Stimulated activated CD4-positive, alpha-beta T cell treated with anti-CD3 and anti-CD28 coated beads, Interleukin-2, amount 100 ng/mL, for 48 hours (primary cell): ENCODE data around the gene NAALAD2.
"Not testable (repeated sequence)": the region's sequence is repeated elsewhere in the genome, so short reads cannot be mapped to it uniquely, and the experiment has no call there.

Source experiments
- DNase-seq, 2 donors: peaks; one replicate each; pipeline ENCODE4 v3.0.0-alpha.2; 2020

Gene NAALAD2

GRCh38 chr11:90134478-90135003 is at the start of gene NAALAD2:
TSS of gene NAALAD2 (plus strand) at chr11:90134663. CDS start at chr11:90134759, 96 bp downstream.
- no peak for DNase-seq

DNA sequence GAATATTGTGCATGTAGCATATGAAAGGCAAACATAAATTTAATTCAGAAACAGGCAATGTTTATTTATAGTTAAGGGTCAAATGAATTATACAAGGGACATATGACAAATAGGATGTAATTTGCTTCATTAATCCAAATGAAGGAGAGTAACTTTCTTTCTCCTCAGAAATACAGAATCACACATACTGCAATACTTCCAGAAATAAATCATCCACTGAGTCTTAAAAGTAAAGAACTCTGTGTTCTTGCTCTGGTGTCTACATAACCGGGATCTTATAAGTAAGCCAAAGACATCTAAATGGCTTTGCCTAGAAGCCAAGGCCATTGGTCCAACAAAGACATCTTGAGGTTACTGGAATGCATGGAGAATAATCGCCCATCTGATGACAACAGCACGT is 48.8 kb upstream of the NAALAD2 start, which contains the start of gene UBTFL1:
Gene UBTFL1 (plus strand): TSS at position 301 of the 400 bp plus-strand sequence. CDS start 0 bp downstream, at position 301.
- not testable (repeated sequence) for DNase-seq

- not testable (repeated sequence) for DNase-seq
Observed at GRCh38 chr11:90088731-90089130, 45.7 kb upstream of the NAALAD2 start.

DNA sequence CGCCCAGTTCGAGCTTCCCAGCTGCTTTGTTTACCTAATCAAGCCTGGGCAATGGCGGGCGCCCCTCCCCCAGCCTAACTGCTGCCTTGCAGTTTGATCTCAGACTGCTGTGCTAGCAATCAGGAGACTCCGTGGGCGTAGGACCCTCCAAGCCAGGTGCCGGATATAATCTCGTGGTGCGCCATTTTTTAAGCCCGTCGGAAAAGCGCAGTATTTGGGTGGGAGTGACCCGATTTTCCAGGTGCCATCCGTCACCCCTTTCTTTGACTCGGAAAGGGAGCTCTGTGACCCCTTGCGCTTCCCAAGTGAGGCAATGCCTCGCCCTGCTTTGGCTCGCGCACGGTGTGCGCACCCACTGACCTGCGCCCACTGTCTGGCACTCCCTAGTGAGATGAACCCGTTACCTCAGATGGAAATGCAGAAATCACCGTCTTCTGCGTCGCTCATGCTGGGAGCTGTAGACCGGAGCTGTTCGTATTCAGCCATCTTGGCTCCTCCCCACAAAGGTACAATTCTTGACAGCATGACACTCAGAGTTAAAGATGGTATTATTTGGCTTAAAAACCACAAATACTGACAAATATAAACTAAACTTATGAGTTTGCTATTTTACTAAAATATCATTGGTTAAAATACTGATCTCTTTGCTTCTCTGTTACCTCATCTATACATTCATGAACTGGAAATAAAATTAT is 39.1 kb upstream of the NAALAD2 start:
- not testable (repeated sequence) for DNase-seq

DNA sequence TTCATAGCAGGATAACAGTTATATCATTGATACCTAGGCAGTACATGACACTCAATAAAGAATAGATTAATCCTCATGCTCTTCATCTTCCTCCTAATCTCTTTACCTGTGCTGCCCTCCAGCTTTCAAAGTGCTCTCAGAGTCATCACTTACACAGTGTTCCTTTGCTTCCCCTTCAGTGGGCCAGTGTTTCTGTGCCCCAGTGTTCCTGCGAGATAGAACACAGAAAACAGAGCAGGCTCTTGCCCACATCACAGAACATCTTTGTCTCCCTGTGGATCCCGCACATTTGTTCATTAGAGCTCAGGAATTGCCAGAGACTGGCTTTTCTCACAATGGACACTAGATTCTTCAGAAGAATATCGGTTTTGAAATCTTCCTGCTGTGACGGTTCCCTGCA is 36.2 kb upstream of the NAALAD2 start:
- DNase-seq, result not testable (repeated sequence)

GRCh38 chr11:90100431-90100830 is 34.0 kb upstream of the NAALAD2 start:
- DNase-seq, result no peak

DNA sequence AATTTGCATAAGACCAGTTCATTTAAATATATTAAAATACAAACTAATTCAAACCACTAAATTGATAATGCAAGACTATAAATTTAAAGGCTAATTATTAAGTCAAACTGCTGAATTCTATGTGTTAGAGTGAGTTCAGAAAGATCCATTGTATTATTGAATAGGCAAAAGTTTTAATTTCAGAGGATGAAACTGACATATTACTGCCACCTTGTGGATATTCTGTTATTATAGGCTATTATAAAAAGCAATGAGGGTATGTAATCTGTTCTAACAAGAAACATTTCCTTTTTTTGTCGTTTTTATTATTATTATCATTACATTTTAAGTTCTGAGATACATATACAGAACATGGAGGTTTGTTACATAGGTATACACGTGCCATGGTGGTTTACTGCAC is 20.9 kb upstream of the NAALAD2 start:
- DNase-seq, result no peak

DNA sequence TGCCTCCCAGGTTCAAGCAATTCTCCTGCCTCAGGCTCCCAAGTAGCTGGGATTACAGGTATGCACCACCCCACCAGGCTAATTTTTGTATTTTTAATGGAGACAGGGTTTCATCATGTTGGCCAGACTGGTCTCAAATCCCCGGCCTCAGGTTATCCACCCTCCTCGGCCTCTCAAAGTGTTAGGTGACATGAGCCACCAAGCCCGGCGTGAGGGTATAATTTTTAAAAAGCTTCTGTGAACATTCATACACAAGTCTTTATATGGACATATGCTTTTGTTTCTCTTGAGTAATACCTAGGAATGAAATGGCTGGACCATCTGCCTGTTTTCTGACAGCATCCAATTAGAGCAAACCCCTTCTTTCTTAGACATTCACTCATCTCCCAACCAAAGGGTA is 14.3 kb upstream of the NAALAD2 start:
- no peak for DNase-seq

GRCh38 chr11:90124371-90124770 is 10.1 kb upstream of the NAALAD2 start:
- DNase-seq, result no peak

- no peak for DNase-seq
Observed at GRCh38 chr11:90124946-90125345, 9.5 kb upstream of the NAALAD2 start.

GRCh38 chr11:90133560-90134477 is 644 bp upstream of the NAALAD2 start:
- no peak for DNase-seq

- DNase-seq, result no peak
Observed at GRCh38 chr11:90135016-90135415, 553 bp downstream of the NAALAD2 start.

- no peak for DNase-seq
Observed at GRCh38 chr11:90148900-90149299, 14.4 kb downstream of the NAALAD2 start.

GRCh38 chr11:90166982-90167573 is 32.6 kb downstream of the NAALAD2 start:
- DNase-seq, result not testable (repeated sequence)

DNA sequence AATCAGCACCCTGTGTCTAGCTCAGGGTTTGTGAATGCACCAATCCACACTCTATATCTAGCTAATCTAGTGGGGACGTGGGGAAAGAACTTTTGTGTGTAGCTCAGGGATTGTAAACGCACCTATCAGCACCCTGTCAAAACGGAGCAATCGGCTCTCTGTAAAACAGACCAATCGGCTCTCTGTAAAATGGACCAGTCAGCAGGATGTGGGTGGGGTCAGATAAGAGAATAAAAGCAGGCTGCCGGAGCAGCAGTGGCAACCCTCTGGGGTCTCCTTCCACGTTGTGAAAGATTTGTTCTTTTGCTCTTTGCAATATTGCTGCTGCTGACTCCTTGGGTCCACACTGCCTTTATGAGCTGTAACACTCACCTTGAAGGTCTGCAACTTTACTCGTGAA is 33.2 kb downstream of the NAALAD2 start:
- DNase-seq, result not testable (repeated sequence)

- DNase-seq, result no peak
Observed at GRCh38 chr11:90168571-90168970, 34.1 kb downstream of the NAALAD2 start.

GRCh38 chr11:90171359-90171758 is 36.9 kb downstream of the NAALAD2 start:
- DNase-seq, result no peak

- no peak for DNase-seq
Observed at GRCh38 chr11:90176069-90176468, 41.6 kb downstream of the NAALAD2 start.

- DNase-seq, result no peak
Observed at GRCh38 chr11:90178751-90179150, 44.3 kb downstream of the NAALAD2 start.

GRCh38 chr11:90179923-90180322 is 45.5 kb downstream of the NAALAD2 start:
- no peak for DNase-seq

DNA sequence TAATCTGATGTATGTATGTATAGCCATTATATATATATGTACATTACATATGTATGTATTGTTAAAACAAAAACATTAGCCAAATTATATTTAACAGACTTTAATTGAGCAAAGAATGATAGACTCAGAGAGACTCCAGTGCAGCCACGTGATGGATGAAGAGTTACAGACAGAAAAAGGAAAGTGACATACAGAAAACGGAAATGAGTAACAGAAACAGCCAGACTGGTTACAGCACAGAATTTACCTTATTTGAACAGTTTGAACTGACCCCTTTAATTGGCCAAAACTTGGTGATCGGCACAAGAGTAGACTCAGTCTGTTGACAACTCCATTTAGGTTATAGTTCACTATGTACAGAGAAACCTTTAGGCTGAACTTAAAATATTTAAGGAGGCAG is 53.4 kb downstream of the NAALAD2 start:
- DNase-seq, result no peak

- DNase-seq, result no peak
Observed at GRCh38 chr11:90189011-90189410, 54.5 kb downstream of the NAALAD2 start.
